ENCODE results near the gene KLC4.
"Not testable (repeated sequence)": the region's sequence is repeated elsewhere in the genome, so short reads cannot be mapped to it uniquely, and the experiment has no call there.

The KLC4 gene

DNA sequence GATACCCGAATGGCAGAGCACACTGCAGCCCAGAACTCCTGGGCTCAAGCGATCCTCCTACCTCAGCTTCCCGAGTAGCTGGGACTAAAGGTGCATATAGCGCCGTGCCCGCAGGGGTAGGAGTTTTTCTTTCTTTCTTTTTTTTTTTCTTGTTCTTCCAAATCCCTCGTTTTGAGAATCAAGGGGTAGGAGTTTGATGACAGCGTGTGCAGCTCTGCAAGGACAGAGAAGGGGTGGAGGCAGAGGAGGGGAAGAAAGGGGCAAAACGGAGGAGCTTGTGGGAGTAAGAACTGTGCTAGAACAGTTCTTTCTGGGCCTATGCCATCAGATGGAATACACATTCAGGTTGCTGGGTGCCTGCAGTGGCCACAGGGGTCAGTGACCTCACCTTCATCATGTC lies 22.7 kb upstream of the KLC4 start:
- no peak for DNase-seq (ENCODE audit: low spot score)

DNA sequence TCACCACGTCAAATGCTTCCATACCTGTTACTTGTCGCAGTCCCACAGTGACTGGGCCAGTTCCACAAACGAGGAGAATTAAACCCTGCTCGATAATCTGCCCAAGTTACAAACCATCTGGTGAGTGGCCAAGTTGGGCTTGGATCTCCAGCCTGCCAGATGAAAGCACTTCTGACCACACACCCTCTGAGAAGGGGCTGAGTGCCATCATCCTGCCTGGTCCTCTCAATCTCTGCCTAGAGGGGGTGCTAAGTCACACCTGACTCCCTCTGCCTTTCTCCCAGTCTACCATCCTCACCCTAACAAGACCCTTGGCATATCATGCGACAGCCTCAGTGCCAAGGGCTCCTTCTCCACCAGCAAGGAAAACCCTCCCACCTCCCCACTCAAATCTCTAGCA lies 22.2 kb upstream of the KLC4 start:
- DNase-seq (ENCODE audit: low spot score), result no peak

DNA sequence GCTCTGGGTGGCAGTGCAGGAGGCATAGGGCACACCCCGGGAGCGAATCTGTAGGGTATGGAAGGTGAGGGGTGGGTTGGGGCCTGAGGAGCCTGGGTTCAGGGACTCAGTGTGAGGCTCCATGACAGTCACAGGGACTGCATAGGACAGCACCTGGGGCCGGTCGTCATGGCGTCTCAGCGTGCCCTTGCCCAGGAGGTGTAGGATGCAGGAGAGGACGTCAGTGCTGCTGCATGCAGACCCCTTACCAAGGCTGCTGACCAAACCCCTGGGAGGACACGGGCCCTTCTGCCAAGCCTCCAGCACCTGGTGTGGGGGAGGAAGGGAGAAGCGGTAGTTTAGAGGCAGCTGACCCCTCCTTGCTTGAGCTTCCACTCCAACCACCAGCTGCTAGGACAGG lies 21.7 kb upstream of the KLC4 start:
- no peak for DNase-seq (ENCODE audit: low spot score)

DNA sequence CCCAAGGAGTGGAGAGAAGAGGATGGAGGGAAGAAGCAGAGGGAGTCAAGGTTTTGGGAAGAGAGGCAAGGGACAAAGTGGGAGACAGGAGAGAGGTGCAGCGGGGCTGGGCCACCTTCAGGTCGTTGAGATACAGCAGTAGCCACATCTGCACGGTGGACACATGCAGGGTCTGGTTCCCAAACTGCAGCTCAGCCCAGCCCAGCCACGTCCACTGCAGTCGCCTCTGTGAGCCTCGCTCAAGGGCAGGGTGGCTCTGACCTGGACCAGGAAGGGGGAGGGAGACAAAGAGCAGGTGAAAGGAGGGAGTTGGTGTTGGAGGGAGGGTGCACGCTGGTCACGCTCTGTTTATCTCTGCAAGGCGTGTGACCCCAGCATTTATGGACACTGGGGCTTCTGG lies 20.7 kb upstream of the KLC4 start:
- no peak for DNase-seq (ENCODE audit: low spot score)

DNA sequence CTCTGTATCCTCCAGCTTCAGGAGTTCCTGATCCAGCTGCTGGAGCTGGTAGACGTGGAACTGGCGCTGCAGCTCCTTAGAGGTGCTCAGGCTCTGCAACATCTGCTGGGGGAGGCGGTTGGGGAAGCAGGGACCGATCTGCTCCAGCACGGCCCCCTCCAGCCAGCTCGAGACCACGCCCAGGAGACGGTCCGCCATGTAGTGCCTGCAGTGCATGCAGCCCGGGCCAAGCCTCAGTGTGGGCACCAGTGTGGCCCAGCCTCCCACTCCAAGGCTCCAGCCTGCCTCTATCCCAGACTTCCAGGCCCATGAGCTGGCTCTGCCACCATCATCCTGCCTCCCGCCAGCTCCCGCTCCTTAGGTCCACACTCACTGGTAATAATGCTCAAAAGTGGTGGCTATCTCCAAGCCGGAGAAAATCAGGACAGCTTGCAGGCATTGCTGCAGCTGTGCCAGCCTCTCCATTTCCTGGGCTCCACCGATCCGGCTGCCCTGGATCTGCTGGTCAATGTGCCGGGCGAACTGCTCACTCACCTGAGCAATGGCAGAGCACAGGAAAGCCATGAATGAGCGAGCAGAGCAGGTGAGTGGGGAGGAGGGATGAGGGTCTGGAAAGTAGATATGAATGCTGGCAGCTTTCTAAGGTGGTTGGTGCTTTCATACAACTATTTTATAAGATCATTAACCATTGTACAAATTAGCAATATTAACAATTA lies 18.7 kb upstream of the KLC4 start:
- no peak for DNase-seq (ENCODE audit: low spot score)

DNA sequence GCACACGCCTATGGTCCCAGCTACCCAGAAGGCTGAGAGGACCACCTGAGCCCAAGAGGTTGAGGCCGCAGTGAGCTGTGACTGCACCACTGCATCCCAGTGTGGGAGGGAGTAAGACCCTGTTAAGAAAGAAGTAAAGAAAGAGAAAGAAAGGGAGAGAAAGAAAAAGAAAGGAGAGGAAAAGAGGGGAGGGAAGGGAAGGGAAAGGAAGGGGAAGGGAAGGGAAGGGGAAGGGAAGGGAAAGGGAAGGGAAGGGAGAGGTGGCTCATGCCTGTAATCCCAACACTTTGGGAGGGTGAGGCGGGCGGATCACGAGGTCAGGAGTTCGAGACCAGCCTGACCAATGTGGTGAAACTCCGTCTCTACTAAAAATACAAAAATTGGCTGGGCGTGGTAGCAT lies 18.0 kb upstream of the KLC4 start:
- not testable (repeated sequence) for DNase-seq (ENCODE audit: low spot score)

DNA sequence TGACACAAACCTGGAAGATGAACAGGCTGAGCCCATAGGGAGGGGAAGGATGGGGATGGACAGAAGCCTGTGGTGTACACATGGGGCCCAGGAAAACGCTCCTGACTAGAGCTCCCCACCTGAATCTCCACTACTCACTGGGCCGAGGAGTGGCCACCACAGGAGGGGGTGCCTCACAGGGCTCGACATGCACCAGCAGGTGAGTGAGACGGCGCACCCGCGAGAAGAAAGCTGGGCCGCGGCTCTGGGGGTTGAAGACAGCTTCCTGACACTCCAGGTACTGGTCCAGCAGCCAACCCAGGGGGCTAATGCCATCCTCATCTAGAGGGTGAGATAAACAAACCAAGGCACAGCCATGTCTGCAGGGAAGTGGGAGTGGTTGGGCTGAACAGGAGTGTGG lies 16.1 kb upstream of the KLC4 start:
- DNase-seq (ENCODE audit: low spot score), result no peak

DNA sequence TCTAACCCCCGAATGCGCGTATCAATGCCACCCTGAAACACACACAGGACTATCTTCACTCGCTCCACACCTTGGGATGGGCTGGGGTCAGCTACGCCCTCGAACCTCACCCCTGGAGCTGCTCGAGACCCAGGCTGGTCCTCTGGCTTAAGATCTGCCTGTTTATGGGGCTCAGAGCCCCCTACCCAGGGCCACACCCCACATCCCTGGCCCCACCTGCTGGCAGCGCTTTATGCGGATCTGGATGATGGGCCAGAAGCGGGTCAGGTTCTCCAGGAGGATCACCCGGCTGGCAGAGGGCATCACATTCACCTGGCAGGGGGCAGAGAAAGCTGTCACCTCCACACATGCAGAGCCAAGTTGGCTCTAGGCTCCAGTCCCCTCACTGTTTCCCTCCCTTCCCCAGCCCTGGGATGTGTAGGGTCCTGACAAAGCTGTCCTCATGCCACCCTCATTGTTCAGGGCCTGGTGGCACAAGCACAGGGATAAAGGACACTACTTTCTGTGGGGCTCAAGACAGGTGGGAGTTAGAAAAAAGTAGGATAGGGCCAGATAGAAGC lies 14.0 kb upstream of the KLC4 start:
- DNase-seq (ENCODE audit: low spot score), result no peak

DNA sequence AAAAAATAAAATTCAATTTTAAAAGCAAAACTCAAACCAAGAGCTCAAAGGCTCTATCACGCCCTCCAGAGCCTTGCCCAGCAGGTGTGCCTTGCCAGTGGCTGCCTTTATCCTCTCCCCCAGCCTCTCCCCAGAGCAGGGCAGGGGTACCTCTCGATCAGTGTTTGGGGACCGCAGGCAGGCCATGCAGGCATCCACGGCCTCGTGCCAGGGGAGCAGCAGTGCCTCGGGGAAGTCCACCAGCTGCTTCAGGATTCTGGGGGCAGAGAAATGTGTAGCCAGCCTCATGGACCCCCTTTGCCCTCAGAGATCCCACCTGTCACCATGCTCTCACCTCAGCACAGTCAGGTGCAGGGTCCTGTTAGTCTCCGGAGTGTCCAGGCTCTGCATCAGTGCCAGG lies 11.4 kb upstream of the KLC4 start:
- DNase-seq (ENCODE audit: low spot score), result no peak

DNA sequence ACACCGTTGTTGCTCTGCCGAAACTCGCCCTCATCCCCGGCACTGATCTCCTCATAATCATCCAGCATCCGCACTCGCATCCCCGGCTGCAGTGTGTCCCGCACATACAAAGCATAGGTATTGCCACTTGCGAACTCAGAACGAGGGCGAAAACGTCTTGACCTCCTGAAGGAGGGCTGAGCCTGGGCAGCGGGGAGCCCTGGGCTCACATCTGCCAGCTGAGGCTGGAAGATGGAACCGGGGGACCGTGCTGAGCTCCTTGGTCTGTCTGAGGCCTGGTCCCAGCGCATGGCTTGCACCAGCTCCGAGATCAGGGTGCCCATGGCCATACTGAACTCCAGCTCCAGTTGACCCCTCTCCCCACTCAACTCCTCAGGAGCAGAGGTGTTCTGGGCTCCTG lies 8.4 kb upstream of the KLC4 start:
- no peak for DNase-seq (ENCODE audit: low spot score)

DNA sequence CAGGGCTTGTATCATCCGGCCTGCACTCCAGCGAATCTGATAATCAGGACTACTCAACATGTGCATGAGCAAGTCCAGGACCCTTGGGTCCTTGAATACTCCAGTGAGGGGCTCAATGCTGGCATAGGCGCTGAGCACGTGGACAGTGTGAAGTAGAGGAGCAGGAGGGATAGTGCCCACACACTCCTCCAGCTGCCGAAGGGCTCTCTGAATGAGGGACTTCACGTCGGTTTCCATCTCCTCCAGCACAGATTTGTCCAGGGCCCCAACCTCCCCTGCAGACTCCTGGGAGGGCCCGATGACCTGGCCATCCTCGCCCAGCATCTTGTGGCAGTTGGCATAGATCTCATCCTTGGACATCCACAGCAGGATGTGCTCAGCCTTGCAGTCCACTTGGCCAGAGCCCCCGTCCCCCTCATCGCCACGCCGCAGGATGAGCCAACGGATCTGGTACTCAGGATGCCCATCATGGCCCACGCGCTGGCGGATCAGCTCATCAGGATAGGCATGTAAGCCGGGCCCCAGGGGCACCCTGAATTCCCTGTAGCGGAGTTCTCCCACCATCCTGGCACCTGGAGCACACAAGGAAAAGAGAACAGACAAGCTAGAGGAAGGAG lies 7.1 kb upstream of the KLC4 start:
- DNase-seq (ENCODE audit: low spot score), result no peak

DNA sequence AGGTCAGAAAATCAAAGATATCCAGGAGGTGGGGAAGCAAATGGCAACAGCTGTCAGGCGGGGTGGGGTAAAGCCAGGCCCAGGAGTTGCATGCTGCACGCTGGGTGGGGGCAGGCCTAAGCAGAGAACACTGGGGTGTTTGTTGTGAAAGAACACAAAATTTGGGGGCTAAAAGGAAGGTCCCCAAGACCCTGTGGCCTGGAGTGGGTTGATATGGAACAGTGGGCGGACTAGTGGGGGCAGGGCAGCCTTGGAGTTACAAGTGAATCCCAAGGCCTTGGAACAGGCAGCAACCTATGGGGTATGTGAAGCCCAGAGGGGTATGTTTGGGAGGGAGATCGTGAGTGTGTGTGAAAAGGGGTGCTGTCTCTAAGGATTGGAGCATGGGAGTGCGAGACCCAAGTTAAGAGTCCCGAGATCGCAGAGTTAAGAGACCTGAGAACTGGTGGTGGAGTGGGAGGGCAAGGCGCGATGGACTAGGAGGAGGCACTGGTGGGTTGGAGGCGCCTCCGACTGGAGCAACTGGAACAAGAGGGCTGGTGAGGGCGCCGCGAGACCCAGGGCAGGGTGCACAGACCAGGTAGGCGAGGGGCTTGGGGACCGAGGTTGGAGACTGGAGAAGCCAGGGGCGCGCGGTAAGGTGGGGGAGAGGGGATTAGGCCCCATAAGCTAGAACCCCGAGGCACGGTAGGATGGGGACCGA lies 6.4 kb upstream of the KLC4 start:
- DNase-seq (ENCODE audit: low spot score), result no peak

DNA sequence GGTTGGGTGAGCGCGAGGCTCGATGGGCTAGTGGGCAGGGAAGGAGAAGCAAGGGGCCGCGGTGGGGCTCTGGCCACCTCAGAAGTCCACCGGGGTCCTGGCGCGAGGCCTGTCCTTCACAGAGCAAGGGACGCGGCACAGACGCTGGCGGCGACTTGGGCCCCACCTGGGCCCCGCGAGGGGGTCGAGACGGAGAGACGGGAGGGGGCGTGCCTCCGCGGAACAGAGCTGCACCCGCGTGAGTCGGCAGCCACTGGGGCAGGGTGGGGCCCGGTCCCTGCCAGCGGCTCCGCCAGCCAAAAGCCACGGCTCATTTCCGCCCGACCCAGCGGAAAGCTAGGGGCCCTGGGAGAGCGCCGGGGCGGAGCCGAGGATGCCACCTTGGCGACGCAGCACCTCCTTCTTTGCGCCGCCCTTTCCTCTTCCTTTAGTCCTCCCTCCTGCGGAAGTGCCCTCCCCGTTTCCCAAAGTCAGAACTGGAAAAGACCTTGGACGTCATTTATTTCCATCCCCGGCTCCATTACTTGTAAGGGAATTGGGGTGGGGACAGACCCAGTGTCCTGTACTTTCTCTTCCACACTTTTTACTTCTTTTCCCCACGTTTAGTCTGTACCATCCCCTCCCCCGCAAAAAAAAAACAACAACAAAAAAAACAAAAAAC lies 5.8 kb upstream of the KLC4 start, which contains the start of gene CUL7:
Gene CUL7 (minus strand): TSS at position 307 of the 661 bp plus-strand sequence. CDS start 1,063 bp downstream, outside the sequence.
- DNase-seq (ENCODE audit: low spot score), result peak; percentile 95

DNA sequence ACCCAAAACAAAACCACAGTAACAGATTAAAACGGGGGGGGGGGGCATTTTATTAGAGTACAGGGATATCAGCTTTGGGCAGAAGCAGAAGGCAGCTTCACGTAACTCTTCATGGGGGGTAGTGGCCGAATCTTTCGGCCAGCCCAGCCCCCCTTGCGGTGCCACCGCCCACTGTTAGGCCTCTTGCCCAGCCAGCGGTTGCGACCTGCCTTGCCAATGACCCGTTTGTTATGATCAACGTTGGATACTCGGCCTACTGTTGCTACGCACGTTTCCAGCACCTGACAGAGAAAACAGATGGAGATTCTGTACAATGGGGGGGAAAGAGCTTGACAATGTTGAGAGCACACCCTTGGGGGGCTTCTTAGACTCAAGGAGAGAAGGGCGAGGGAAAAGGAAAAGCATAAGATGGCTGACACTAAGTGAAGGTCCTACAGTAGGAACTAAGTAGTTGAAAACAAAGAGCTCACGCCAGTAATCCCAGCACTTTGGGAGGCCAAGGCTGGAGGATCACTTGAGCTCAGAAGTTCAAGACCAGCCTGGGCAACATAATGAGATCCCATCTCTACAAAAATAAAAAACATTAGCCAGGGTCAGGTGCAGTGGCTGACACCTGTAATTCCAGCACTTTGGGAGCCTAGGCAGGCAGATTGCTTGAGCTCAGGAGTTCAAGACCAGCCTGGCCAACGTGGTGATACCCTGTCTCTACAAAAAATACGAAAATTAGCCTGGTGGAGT lies 5.1 kb upstream of the KLC4 start:
- DNase-seq (ENCODE audit: low spot score), result no peak

DNA sequence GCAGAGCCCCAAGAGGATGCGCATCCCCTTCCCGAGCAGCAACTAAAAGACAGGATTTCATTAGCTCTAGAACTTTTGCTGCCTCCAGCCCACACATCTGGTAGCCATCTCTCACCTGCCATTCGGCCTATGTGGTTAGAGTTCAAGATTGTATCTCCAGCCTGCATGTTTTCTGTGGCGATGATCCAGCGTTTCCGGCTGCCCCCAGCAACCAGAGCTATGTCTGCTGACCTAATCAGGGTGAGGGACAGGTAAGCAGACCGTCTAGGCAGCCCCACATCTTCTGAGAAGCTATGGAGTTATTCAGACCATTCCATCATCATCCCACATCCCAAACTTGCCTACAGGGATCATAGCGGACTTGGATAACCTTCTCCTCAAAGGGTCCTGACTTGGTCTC lies 3.5 kb upstream of the KLC4 start:
- no peak for DNase-seq (ENCODE audit: low spot score)

DNA sequence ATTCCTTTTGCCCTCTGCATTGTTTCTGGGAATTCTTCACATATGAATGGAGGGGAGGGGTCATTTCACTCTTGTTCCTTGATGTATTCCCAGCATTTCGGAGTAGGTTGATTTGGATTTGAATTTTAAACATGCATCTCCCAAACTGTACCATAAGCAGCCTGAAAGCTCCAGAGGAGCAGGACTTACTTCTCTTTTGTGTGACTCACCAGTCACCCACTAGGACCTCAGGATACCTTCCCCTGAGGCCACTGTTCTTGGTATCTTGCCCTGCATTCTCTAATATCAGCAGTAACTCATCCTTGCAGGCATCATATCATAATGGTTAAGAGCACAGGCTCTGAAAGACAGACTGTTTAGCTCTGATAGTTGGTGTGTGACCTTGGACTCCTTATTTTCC lies 900 bp upstream of the KLC4 start:
- DNase-seq (ENCODE audit: low spot score), result no peak

DNA sequence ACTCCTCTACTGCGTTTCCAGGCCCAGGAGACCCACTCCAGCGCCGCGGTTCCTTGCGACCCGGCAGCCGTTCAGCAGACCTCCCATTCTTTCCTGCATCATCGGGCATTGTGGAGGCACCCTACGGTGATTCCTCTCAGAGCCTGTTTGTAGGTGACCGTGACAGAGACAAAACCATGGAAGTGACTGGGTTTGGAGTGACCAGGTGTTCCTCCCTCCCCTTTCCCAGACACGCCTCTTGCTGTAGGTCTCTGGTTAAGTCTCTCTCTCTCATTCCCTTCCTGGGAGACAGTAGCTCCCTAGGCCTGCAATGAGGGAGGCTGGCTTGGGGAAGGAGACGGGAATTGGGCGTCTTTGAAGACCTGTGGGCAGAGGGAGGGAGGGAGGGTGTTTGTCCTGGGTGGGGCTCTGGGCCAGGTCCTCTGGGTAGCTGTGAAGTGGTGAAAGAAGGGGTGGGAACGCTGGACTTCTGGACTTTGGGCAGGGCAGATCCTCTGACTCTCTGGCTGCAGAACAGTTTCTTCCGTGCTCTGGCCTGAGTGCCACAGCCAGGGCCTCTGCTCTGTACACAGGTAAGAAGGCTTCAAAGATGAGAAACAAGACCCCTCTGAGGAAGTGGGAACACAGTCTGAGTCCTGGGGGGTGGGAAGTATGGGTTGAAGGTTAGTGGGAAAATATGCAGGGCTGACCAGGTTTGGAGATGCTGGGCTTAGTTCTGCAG lies 763 bp downstream of the KLC4 start:
- no peak for DNase-seq (ENCODE audit: low spot score)

DNA sequence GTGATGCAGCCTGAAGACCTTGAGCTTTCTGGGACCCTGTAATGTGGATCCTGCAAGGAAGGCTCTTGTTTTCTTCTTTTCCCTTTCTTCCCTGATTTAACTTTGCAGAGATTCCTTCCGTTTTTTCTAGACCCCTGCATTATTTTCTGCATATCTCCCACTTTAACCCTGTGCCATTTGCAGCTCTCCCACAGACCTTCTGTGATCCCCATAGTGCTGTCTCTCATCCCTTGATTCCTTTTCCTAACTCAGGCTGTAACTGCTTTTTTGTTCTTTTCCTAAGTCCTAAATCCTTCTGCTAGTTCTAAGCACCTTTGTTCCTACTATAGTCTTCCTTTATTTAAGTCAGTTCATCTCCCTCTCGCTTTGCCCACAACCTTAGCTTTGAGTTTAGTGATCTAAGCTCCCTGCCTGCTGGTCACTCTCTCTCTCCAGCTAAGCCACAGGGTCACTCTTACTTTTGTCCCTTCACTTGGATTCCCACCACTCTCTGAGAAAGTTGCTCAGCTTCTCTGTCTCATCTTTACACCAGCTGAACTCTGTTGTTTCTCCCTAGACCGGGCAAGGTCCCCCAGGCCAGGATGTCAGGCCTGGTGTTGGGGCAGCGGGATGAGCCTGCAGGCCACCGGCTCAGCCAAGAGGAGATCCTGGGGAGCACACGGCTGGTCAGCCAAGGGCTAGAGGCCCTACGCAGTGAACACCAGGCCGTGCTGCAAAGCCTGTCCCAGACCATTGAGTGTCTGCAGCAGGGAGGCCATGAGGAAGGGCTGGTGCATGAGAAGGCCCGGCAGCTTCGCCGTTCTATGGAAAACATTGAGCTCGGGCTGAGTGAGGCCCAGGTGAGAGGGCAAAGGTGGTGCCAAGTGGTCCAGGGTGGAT lies 1.6 kb downstream of the KLC4 start:
- no peak for DNase-seq (ENCODE audit: low spot score)

DNA sequence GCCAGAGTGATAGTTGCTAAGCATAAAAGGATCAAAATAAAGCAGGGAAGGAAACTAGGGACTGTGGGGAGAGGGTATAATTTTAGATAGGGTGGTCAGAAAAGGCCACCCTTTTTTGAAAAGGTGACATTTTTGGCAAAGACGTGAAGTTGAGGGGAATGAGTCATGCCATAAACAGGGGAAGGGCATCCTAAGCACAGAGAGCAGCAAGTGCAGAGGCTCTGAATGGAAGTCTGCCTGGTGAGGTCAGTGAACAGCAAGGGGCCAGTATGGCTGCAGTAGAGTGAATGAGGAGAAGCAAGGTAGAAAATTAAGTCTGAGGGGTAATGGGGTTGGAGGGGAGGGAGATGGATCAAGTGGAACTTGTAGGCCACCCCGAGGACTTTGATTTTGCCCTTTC lies 2.4 kb downstream of the KLC4 start:
- no peak for DNase-seq (ENCODE audit: low spot score)

DNA sequence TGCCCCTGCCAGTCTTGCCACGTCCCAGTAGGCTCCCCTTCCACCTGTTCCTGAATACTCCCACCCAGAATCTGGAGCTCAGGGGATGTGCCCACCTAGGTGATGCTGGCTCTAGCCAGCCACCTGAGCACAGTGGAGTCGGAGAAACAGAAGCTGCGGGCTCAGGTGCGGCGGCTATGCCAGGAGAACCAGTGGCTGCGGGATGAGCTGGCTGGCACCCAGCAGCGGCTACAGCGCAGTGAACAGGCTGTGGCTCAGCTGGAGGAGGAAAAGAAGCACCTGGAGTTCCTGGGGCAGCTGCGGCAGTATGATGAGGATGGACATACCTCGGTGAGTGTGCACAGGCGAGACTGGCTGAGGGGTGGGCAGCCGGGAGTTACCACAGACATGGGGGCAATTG lies 3.4 kb downstream of the KLC4 start:
- DNase-seq (ENCODE audit: low spot score), result no peak

All from germinal center (tissue), 1 donor.